Thymus (tissue), 11 donors: ENCODE data around the gene FAM228A. TPM values are rescaled to one million over a fixed set of nuclear protein-coding genes. Genes with fewer than 3 reads are reported as not detected.

ENCODE experiments used
- DNase-seq, 9 donors: peaks; one replicate each; pipeline ENCODE4 v3.0.0-alpha.2; 2013; ENCODE audit warnings: low spot score in 9 of 9, low read depth in 6 of 9, missing footprints in 1 of 9
- H3K27ac ChIP-seq, 2 donors: one replicate each; pipeline ENCODE4 v1.5.1; 2013; ENCODE audit warnings: control low read depth in 1 of 2, low read depth in 1 of 2, low read length in 1 of 2, mild to moderate bottlenecking in 1 of 2, moderate library complexity in 1 of 2
- H3K27me3 ChIP-seq, 2 donors: one replicate each; pipeline ENCODE4 v1.5.1; 2013; ENCODE audit warnings: low read length in 1 of 2; ENCODE audit not compliant: control insufficient read depth in 2 of 2, insufficient read depth in 1 of 2
- H3K36me3 ChIP-seq, 2 donors: one replicate each; pipeline ENCODE4 v1.5.1; 2013; ENCODE audit warnings: low read length in 1 of 2, mild to moderate bottlenecking in 1 of 2, moderate library complexity in 1 of 2; ENCODE audit not compliant: control insufficient read depth in 2 of 2, insufficient read depth in 2 of 2
- H3K4me1 ChIP-seq, 2 donors: one replicate each; pipeline ENCODE4 v1.5.1; 2013; ENCODE audit warnings: low read length in 2 of 2; ENCODE audit not compliant: control insufficient read depth in 2 of 2, insufficient read depth in 2 of 2
- H3K4me3 ChIP-seq, 2 donors: one replicate each; pipeline ENCODE4 v1.5.1; 2013; ENCODE audit warnings: low read length in 2 of 2, control low read depth in 1 of 2, mild to moderate bottlenecking in 1 of 2
- H3K9me3 ChIP-seq, 2 donors: one replicate each; pipeline ENCODE4 v1.5.1; 2013; ENCODE audit warnings: low read length in 1 of 2, mild to moderate bottlenecking in 1 of 2; ENCODE audit not compliant: control insufficient read depth in 2 of 2, insufficient read depth in 1 of 2
- WGBS: extraction: QIAGEN DNeasy Blood & Tissue Kit; methylation state at CpG from one replicate; pipeline ENCODE4 v1.1.7; 2013; 5-methylcytosine and 5-hydroxymethylcytosine counted together
- polyA plus RNA-seq: library from polyadenylated mRNA; stranded (reverse); fragments of 200-250 nt; gene quantifications from one replicate; pipeline ENCODE4 v1.2.3, GENCODE V29; 2013
- total RNA-seq: library from RNA; stranded (reverse); fragments of 120-200 nt; gene quantifications from one replicate; pipeline ENCODE4 v1.2.4, GENCODE V29; 2013
- donor health status: healthy.

FAM228A gene
- total and polyA plus RNA-seq, 2 donors = 0.66 to 0.96 TPM

DNA sequence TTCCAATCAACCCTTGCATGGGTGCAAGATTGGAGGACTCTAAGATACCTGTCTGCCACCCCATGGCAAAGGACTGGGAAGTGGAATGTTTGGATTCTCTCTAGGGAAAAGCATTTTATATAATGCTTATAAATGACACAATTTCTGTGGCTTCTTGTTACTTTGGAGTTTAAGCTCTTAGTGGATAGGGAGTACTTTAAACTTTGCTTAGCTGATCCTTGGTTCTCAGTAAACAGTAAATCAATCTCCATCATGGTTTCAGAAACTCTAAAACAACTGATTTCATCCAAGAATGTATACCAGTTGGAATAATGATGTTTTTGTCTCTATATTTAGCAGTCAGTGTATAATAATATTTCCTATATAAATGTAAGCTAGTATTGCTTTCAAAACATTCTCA is 14.1 kb upstream of the FAM228A start:
- no peak overlapping the region for H3K4me3 ChIP-seq
- no peak overlapping the region for H3K27ac ChIP-seq
- no peaks in the 10 kb centered on the region for H3K9me3 ChIP-seq
- H3K27me3 ChIP-seq = no peaks in the 10 kb centered on the region
- H3K4me1 ChIP-seq = no peaks in the 10 kb centered on the region
- DNase-seq = no peak
- no peaks in the 10 kb centered on the region for H3K36me3 ChIP-seq

DNA sequence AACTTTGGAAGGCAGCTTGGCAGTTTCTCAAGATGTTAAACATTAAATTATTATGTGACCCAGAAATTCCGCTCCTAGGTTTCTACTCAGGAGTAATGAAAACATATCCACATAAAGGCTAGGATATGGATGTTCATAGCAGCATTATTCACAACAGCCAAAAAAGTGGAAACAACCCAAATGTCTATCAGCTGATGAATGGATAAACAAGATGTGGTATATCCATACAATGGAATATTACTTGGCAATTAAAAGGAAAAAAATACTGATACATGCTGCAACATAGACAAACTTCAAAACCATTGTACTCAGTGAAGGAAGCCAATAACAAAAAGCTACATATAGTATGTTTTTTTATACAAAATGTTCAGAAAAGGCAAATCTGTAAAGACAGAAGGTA is 12.4 kb upstream of the FAM228A start:
- no peaks in the 10 kb centered on the region for H3K4me1 ChIP-seq
- H3K36me3 ChIP-seq = no peaks in the 10 kb centered on the region
- peaks cover 0 to 1% of the 10 kb centered on the region in 2 donors for H3K9me3 ChIP-seq
- H3K4me3 ChIP-seq = no peak overlapping the region
- H3K27me3 ChIP-seq = no peaks in the 10 kb centered on the region
- no peak overlapping the region for H3K27ac ChIP-seq
- DNase-seq = no peak
- WGBS = 97% methylated on average over 1 of the region's 1 CpG

DNA sequence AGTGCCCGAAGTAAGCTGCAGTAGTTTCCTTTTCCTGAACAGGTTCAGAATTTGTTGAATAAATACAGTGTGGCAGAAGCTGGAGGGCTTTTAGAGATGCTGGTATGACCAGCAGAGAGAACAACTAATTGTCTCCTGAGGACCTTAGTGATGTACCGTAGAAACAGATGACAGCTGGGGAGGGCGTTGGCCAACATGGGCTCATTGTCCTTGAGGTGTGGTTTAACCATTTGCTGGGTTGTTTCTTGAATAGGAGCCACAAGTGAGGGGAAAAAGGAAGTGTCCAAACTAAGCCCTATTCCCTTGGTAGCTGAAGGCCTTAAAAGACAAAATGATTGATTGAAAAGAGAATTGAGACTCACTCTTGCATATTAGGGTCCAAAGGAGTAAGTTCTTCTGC is 11.7 kb upstream of the FAM228A start:
- Histone ChIP-seq H3K27me3 (no peaks in the 10 kb centered on the region), H3K36me3 (no peaks in the 10 kb centered on the region), H3K4me1 (no peaks in the 10 kb centered on the region), H3K4me3 (no peak overlapping the region), H3K9me3 (peaks cover 0 to 1% of the 10 kb centered on the region in 2 donors), H3K27ac (no peak overlapping the region)
- 52% methylated on average over 3 of the region's 3 CpGs for WGBS
- no peak for DNase-seq

DNA sequence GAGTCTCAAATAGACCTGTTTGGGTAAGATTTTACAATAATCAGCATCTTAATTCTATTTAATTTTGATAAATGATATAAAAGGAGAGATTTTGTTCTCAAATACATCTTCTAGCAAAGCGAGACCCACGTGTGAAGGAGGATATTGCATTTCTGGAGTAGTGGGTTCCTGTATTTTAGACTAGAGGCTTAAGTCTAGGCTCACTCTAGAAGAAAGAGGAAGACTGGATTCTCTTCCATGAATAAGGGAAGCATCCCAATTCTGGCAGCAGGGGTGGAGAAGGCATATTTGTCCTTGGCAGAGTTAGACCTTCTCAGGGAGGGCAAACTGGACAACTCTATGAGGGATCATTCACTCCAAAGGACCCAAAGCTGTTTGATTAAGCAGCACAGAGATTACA is 11.3 kb upstream of the FAM228A start:
- H3K4me3 ChIP-seq = no peak overlapping the region
- H3K9me3 ChIP-seq = peaks cover 0 to 1% of the 10 kb centered on the region in 2 donors
- H3K4me1 ChIP-seq = no peaks in the 10 kb centered on the region
- H3K27ac ChIP-seq = no peak overlapping the region
- WGBS = 91% methylated on average over 2 of the region's 2 CpGs
- no peaks in the 10 kb centered on the region for H3K27me3 ChIP-seq
- no peaks in the 10 kb centered on the region for H3K36me3 ChIP-seq
- DNase-seq = no peak

DNA sequence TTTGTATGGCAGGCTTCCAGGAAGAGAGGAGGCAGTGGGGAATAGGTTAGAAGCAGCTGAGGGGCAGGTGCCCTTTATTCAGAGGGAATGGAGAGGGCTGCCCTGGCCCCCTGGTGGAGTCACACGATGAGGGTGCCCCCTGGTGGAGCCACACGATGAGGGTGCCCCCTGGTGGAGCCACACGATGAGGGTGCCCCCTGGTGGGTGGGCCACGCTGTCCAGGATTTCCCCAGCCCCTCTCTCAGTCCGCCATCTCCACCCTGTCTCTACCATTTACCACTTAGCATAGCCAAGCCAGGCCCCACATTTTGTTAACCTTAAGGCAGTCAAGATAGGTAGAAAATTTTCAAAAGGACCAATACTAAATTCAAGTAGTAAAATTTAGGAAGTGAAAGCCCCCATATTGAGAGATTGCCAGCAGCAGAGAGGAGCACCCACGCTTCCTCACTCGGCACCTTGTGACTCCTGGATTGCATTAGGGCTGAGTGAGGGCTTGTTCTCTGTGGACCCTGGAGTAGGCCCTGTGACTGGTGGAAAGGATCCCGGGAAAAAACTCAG is 10.4 kb upstream of the FAM228A start:
- H3K9me3 ChIP-seq = peaks cover 0 to 1% of the 10 kb centered on the region in 2 donors
- H3K27ac ChIP-seq = no peak overlapping the region
- H3K4me1 ChIP-seq = no peaks in the 10 kb centered on the region
- peak in 6 of 9 donors; percentile 7 to 45 (median 16) for DNase-seq
- H3K36me3 ChIP-seq = no peaks in the 10 kb centered on the region
- no peaks in the 10 kb centered on the region for H3K27me3 ChIP-seq
- WGBS = 64% methylated on average over 8 of the region's 8 CpGs
- H3K4me3 ChIP-seq = no peak overlapping the region

DNA sequence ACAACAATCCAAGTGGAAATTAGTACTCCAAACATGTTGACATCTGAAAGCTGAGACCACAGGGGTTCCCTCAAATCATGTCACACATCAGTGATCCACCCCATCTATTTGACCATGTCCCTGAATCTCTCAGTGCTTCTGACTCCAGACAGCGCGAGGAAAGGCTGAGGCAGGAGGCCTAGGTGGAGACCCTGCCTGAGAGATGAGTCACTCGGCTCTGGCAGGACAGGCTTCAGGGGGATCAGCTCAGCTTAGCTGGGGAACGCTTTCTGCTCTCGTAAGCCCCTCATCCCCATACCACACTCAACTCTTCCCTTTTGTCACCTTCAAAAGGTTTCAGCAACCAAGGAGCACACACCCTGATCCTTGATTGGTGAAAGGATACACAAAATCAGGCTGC is 5.8 kb upstream of the FAM228A start:
- Histone ChIP-seq H3K4me1 (no peaks in the 10 kb centered on the region), H3K27me3 (no peaks in the 10 kb centered on the region), H3K27ac (no peak overlapping the region), H3K9me3 (peaks cover 0 to 1% of the 10 kb centered on the region in 2 donors), H3K4me3 (no peak overlapping the region), H3K36me3 (no peaks in the 10 kb centered on the region)
- 98% methylated on average over 5 of the region's 5 CpGs for WGBS
- DNase-seq = no peak

DNA sequence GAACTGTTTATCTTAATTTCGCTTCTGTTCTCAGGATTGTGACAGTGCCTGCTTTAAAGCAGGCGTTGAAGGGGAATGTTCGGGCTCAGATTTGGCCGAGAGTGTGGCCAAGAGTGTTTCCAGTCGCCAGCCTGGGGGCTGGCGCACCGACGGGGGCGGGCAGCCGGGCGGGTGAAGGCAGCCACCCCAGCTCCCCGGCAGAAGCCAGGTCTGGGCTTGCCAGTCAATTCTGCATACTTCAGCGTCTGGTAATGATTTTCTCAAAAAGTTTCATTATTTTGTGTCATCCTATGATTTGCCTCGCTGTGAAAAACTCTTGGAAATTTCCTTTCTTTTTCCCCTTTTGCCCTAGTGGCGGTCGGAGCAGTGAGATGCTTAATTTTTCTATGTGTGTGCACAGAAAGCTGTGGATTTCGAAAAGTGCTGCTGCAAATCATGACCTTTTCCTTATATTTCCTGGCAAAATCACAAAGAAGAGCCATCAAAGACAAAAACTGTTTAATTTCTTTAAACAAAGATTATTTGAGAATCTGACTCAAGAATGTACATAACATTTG is 856 bp downstream of the FAM228A start:
- Histone ChIP-seq H3K4me3 (no peak overlapping the region), H3K9me3 (peaks cover 0 to 7% of the 10 kb centered on the region in 2 donors), H3K27ac (peak overlapping the region in 1 of 2 donors; percentile 18), H3K27me3 (peaks cover 0 to 7% of the 10 kb centered on the region in 2 donors), H3K4me1 (no peaks in the 10 kb centered on the region), H3K36me3 (no peaks in the 10 kb centered on the region)
- WGBS = 92% methylated on average over 17 of the region's 17 CpGs
- DNase-seq = no peak

DNA sequence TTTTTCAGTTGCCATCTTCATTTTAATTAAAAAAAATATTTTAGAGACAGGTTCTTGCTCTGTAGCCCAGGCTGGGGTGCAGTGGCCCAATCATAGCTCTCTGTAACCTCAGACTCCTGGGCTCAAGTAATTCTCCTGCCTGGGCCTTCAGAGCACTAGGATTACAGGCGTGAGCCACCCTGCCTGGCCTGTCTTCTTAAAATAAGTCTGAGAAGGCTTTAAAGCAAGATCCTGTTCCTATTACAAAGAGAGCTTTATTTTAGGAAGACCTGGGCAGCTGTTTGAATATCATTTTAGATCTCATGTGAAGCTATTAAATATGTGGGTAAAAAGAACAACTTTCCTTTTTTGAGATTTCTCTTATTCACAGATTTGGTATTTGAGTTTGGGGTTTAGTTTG is 1.5 kb downstream of the FAM228A start:
- 94% methylated on average over 1 of the region's 1 CpG for WGBS
- DNase-seq = no peak

DNA sequence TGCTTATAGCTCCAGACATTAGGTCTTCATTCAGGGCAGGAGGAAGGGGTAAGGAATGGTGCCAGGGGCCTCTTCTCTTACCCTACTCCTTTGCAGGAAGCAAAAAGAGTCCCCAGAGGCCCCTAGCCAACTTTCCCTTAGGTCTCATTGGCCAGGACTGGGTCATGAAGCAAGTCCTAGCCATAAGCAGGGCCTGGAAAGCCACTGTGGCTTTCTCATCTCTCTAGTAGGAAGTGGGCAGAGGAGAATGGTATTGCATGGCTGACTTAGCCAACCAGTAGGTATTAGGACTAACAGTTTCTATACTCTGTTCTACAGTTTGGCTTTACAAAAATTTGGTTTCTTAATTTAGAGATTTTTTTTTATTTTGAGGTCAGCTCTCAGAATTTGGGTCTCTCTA is 4.8 kb downstream of the FAM228A start:
- peaks cover 0 to 7% of the 10 kb centered on the region in 2 donors for H3K9me3 ChIP-seq
- no peaks in the 10 kb centered on the region for H3K4me1 ChIP-seq
- H3K36me3 ChIP-seq = no peaks in the 10 kb centered on the region
- no peak overlapping the region for H3K4me3 ChIP-seq
- no peak overlapping the region for H3K27ac ChIP-seq
- DNase-seq = no peak
- peaks cover 0 to 5% of the 10 kb centered on the region in 2 donors for H3K27me3 ChIP-seq

More for the DNA sequence above, 1.5 kb downstream of the FAM228A start:
- H3K4me1 ChIP-seq = no peaks in the 10 kb centered on the region
- no peak overlapping the region for H3K27ac ChIP-seq
- no peaks in the 10 kb centered on the region for H3K36me3 ChIP-seq
- no peak overlapping the region for H3K4me3 ChIP-seq
- H3K9me3 ChIP-seq = peaks cover 0 to 7% of the 10 kb centered on the region in 2 donors
- H3K27me3 ChIP-seq = peaks cover 0 to 7% of the 10 kb centered on the region in 2 donors
